ENCODE data around the gene GYG1.

Gene GYG1

GRCh38 chr3:148991219-148992026, at the start of gene GYG1:
Gene GYG1, plus strand, starts transcription at chr3:148991540. Its CDS starts 101 bp downstream, at chr3:148991641.
- TF ChIP-seq, protein P1, sequence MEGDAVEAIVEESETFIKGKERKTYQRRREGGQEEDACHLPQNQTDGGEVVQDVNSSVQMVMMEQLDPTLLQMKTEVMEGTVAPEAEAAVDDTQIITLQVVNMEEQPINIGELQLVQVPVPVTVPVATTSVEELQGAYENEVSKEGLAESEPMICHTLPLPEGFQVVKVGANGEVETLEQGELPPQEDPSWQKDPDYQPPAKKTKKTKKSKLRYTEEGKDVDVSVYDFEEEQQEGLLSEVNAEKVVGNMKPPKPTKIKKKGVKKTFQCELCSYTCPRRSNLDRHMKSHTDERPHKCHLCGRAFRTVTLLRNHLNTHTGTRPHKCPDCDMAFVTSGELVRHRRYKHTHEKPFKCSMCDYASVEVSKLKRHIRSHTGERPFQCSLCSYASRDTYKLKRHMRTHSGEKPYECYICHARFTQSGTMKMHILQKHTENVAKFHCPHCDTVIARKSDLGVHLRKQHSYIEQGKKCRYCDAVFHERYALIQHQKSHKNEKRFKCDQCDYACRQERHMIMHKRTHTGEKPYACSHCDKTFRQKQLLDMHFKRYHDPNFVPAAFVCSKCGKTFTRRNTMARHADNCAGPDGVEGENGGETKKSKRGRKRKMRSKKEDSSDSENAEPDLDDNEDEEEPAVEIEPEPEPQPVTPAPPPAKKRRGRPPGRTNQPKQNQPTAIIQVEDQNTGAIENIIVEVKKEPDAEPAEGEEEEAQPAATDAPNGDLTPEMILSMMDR (conservative IDR thresholded peaks at IDR 0.05; ENCODE audit: control insufficient read depth, insufficient read depth, low read depth, low read length) = no peak
- peak; percentile 76 for DNase-seq (ENCODE audit: low read depth)
- H3K4me3 ChIP-seq (ENCODE audit: control insufficient read depth, low read depth, low read length) = peak within 1 kb of the TSS; percentile 65

DNA sequence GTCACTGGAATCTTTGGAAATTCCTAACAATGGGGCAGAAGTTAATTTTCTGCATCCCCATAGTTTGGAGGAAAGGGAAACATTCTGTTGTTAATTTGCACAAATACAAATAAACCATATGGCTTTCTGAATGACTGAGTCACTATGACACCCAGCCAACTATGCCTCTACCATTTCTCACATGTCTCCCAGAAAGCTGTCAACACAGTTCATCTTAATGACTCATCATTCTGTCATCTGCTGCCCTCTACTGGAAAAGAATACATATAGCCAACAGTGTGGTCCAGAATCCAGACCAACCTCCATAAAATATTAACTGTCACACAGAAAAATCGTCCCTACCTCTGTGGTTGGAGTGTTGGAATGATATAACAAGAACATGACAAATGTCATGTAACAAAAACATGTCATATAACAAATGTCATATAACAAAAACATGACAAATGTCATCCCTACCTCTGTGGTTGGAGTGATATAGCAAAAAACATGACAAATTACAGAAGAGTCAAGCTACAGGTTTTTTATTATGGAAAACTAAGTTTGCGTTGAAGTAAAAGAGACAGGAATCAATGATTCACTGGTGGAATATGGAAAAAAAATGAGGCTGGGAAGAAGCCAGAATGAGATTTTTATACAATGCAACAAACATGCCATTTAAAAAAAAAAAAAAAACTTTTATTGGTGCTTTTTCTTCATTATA, 47.7 kb upstream of the GYG1 start:
- peak; percentile 96 for DNase-seq (ENCODE audit: low read depth)
- H3K4me3 ChIP-seq (ENCODE audit: control insufficient read depth, low read depth, low read length) = no peak overlapping the region
- TF ChIP-seq, protein P1 (conservative IDR thresholded peaks at IDR 0.05; ENCODE audit: control insufficient read depth, insufficient read depth, low read depth, low read length) = peak; percentile 78

GRCh38 chr3:148945116-148945515, 46.2 kb upstream of the GYG1 start:
- H3K4me3 ChIP-seq (ENCODE audit: control insufficient read depth, low read depth, low read length) = no peak overlapping the region
- TF ChIP-seq, protein P1 (conservative IDR thresholded peaks at IDR 0.05; ENCODE audit: control insufficient read depth, insufficient read depth, low read depth, low read length) = no peak
- no peak for DNase-seq (ENCODE audit: low read depth)

DNA sequence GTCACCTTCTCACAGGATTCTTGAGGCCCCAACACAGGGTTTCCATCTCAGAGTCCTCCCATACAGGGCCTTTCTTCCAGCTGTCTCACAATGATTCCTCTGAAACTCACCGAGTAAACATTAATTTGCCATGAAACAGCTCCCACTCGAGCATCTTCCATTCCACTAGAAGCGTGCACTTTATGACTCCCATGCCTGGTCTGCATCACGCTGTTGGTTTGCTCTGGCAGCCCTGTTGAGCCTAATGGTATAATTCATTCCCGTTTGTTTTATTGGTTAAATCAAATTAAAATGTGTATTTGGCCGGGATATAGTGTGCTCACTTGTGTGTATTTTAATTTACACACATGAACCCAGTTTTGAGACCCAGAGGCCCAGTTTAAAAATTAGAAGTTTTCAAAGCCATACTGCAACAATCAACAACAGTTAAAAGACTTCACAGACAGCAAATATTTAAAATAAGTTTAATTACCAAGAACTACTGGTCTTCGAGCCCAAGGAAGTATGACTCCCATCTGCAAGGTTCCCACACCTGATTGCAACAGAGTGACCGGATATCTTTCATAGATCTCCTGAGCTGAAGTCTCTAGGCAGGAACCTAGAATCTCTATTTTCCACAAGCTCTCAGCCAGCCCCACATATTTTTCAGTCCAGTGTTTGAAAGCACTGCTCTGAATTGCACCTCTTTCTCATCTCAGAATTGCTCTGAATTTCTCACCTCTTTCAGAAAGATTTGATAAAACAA, 42.3 kb upstream of the GYG1 start:
- no peak for DNase-seq (ENCODE audit: low read depth)
- H3K4me3 ChIP-seq (ENCODE audit: control insufficient read depth, low read depth, low read length) = no peak overlapping the region
- TF ChIP-seq, protein P1 (conservative IDR thresholded peaks at IDR 0.05; ENCODE audit: control insufficient read depth, insufficient read depth, low read depth, low read length) = no peak

GRCh38 chr3:148950806-148951205, 40.5 kb upstream of the GYG1 start:
- DNase-seq (ENCODE audit: low read depth) = peak; percentile 31
- TF ChIP-seq, protein P1 (conservative IDR thresholded peaks at IDR 0.05; ENCODE audit: control insufficient read depth, insufficient read depth, low read depth, low read length) = peak; percentile 37
- H3K4me3 ChIP-seq (ENCODE audit: control insufficient read depth, low read depth, low read length) = no peak overlapping the region

DNA sequence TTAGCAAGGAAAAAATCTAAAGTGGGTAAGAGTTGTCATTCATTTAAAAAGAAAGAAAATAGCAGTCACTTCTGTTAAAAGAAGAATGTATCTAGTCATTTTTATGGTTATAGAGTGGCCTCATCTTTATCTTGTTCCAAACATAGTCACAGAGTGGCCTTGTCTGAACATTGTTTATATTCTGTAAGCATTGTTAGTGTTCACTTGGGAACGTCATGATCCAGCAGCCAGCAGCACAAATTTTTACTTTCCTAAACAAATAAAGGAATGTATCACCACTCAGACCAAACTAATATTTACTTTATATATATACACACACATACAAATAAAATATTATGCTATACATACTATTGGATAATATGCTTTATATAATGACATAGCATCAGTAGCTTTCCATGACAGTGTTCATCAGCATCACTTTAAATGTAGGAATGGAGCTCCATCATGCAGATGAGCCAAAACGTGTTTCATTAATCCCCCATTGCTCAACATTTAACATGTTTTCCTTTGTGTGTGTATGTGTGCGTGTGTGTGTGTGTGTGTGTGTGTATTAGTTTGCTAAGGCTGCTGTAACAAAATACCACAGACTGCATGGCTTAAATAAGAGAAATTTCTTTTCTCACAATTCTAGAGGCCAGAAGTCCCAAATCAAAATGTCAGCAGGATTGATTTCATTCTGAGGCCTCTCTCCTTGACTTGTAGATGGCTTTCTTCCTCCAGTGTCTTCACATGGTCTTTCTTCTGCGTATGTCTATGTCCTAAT, 39.6 kb upstream of the GYG1 start:
- DNase-seq (ENCODE audit: low read depth) = no peak
- TF ChIP-seq, protein P1 (conservative IDR thresholded peaks at IDR 0.05; ENCODE audit: control insufficient read depth, insufficient read depth, low read depth, low read length) = no peak
- no peak overlapping the region for H3K4me3 ChIP-seq (ENCODE audit: control insufficient read depth, low read depth, low read length)

All from fibroblast of mammary gland (primary cell).